Heart left ventricle (tissue), 16 donors: ENCODE measurements around the gene LELP1. TPM values are rescaled to one million over a fixed set of nuclear protein-coding genes. Genes with fewer than 3 reads are reported as not detected.
"Not testable (repeated sequence)": the region's sequence is repeated elsewhere in the genome, so short reads cannot be mapped to it uniquely, and the experiment has no call there.

Source experiments
- ATAC-seq, 4 donors: fragments of 200-7000 bp; cut with Tn5 transposase; one replicate each; pipeline ENCODE4 v1.9.1; 2020 to 2022; ENCODE audit warnings: moderate library complexity in 4 of 4, mild to moderate bottlenecking in 3 of 4, moderate number of reproducible peaks in 1 of 4
- DNase-seq, 5 donors: peaks; one replicate each; pipeline ENCODE4 v3.0.0-alpha.2; 2020
- H3K27ac ChIP-seq, 12 donors: fragments of 200-600 bp; sonication (generic) in 4 of 12; one replicate each; pipeline versions ENCODE4 v1.5.0 to v1.8.0; 2016 to 2022; ENCODE audit warnings: mild to moderate bottlenecking in 2 of 12
- H3K27me3 ChIP-seq, 9 donors: fragments of 200-600 bp; sonication (generic) in 2 of 9; one replicate each; pipeline versions ENCODE4 v1.5.1 to v1.8.0; 2016 to 2022; ENCODE audit warnings: mild to moderate bottlenecking in 3 of 9
- H3K36me3 ChIP-seq, 9 donors: fragments of 200-600 bp; sonication (generic) in 2 of 9; one replicate each; pipeline versions ENCODE4 v1.5.0 to v1.8.0; 2018 to 2022; ENCODE audit warnings: mild to moderate bottlenecking in 2 of 9
- H3K4me1 ChIP-seq, 12 donors: fragments of 200-600 bp; sonication (generic) in 4 of 12; one replicate each; pipeline versions ENCODE4 v1.5.0 to v1.8.0; 2016 to 2022; ENCODE audit warnings: mild to moderate bottlenecking in 3 of 12
- H3K4me3 ChIP-seq, 12 donors: fragments of 200-600 bp; sonication (generic) in 4 of 12; one replicate each; pipeline versions ENCODE4 v1.5.0 to v1.8.0; 2017 to 2022; ENCODE audit warnings: mild to moderate bottlenecking in 9 of 12, moderate library complexity in 4 of 12
- H3K9me3 ChIP-seq, 12 donors: fragments of 200-600 bp; sonication (generic) in 4 of 12; one replicate each; pipeline versions ENCODE4 v1.5.0 to v1.8.0; 2016 to 2022; ENCODE audit warnings: mild to moderate bottlenecking in 1 of 12
- CTCF ChIP-seq, 12 donors: fragments of 200-600 bp; sonication (generic) in 4 of 12; IDR thresholded peaks; one replicate each; pipeline versions ENCODE4 v1.5.0 to v1.8.0; 2018 to 2022; ENCODE audit warnings: antibody characterized with exemption in 12 of 12, mild to moderate bottlenecking in 5 of 12
- POLR2A ChIP-seq, 2 donors: fragments of 450-650 bp; IDR thresholded peaks; one replicate each; pipeline ENCODE4 v1.6.1; 2017; ENCODE audit warnings: antibody characterized with exemption in 2 of 2, mild to moderate bottlenecking in 2 of 2, moderate library complexity in 2 of 2
- WGBS, 4 donors: extraction: QIAGEN DNeasy Blood & Tissue Kit in 2 of 4; methylation state at CpG; one replicate each; pipeline versions ENCODE4 v1.1.5 to v1.1.7; 2013 to 2018; 5-methylcytosine and 5-hydroxymethylcytosine counted together
- intact Hi-C, 10 donors: fragments of 100-400 bp; cut with DNase I; formaldehyde crosslinking; loops; one replicate each; pipeline versions ENCODE4 v1.11.1 to v1.14.2; 2022
- polyA plus RNA-seq, 2 donors: library from polyadenylated mRNA; stranded (reverse); fragments of 200-250 nt; gene quantifications; one replicate each; pipeline ENCODE4 v1.2.3, GENCODE V29; 2013
- total RNA-seq, 9 donors: library from RNA; depleted of rRNA in 2 of 9; stranded (reverse); fragments of >200 nt in 2 of 9; fragmentation: NEBNext Ultra II Directional in 3 of 9; extraction: Animal tissue kit (Norgen Biotek cat#: 25700) in 3 of 9; gene quantifications; one replicate each; pipeline versions ENCODE4 v1.1.0 to v1.2.4, GENCODE V29; 2016 to 2023
- donor health status: ischemic (EF 13 %, LVEDD 7.1; RV severe dilation, severe dysfunction).
- donor health status: healthy with polysubstance abuse.
- donor health status: DM: no; HTN: yes; CAD: no.
- donor health status: DM: no; HTN: no; CAD: no.
- donor health status: ischemic (EF 25% LVEDD 6.9; RV normal size, moderate dysfunction).
- donor health status: ischemic (EF 25% LVEDD 5.7; RV mildly dilated, moderate dysfunction).
- donor health status: healthy.
- donor health status: DM: yes; HTN: yes; CAD: no.
- donor health status: ischemic (EF 35%, LVEDD 5.7; RV mildly dilated, moderate dysfunction).
- donor health status: nonischemic (EF 11% LVEDD 7.7; RV severe dilation, severe dysfunction).
- donor health status: DM: yes; HTN: yes; CAD: no.
- donor health status: PGD.
- donor health status: ischemic (EF 29% LVEDD 5.4; RV normal size, mild dysfunction).
- donor health status: nonischemic (EF 23%, LVEDD 6.1; RV moderate dilation, normal function).

The LELP1 gene
- total and polyA plus RNA-seq, 11 donors: not detected

DNA sequence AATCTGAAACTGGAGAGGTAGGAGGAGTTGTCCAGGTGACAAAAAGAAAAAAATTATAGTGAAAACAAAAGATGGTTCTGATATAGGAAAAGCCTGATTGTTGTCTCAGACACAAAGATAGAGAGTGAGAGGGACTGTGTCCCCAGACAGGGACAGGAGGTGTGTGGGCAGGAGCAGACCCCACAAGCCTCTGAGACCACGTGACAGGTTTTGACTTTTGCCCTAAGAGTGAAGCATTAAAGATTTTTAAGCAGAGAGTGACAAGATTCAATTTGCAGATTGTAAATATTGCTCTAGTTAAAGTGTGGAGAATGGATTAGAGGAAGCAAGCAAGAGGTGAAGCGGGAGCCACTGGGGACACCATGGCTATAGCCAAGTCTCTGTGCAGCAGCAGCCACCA is 24.6 kb downstream of the LELP1 start:
- H3K4me1 ChIP-seq: peaks cover 0 to 24% (median 0%) of the 10 kb centered on the region in 12 donors
- 66 to 74% (median 71%) methylated on average over 2 of the region's 2 CpGs for WGBS, 4 donors
- peaks cover 0 to 13% (median 6%) of the 10 kb centered on the region in 9 donors for H3K27me3 ChIP-seq
- no peak overlapping the region for H3K4me3 ChIP-seq
- no peak for ATAC-seq
- H3K36me3 ChIP-seq: no peaks in the 10 kb centered on the region
- intact Hi-C loops: loop anchor here in 3 of 10 donors (10.0 kb wide), 2 partner anchors 353 to 573 kb away; partner anchors contain the start of gene SMCP (in 1 of the 3)
- H3K27ac ChIP-seq: no peak overlapping the region
- H3K9me3 ChIP-seq: no peaks in the 10 kb centered on the region
- DNase-seq: no peak
- TF ChIP-seq POLR2A (IDR thresholded peaks at IDR 0.05) (no peak), CTCF (IDR thresholded peaks at IDR 0.05) (no peak)

DNA sequence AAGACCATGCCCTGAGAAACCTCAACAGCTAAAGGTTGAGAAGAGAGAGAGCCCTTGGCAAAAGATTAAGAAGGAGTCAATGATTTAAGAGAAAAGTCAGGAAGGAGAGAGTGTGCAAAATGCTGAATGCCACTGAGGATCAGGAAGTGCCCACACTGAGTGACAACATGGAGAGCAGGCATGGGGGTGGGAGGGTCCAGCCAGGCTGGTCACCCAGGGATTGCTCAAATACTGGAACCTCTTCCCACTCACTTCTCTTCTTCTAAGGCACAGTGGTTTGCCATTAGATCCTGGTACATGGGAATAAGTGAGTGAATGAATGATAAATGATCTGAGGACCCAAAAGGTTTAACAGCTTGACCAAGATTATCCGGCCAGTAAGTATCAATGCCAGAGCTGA is 25.3 kb downstream of the LELP1 start:
- TF ChIP-seq CTCF (IDR thresholded peaks at IDR 0.05) (no peak), POLR2A (IDR thresholded peaks at IDR 0.05) (no peak)
- H3K9me3 ChIP-seq: no peaks in the 10 kb centered on the region
- H3K4me1 ChIP-seq: peaks cover 0 to 25% (median 0%) of the 10 kb centered on the region in 12 donors
- peaks cover 0 to 13% (median 6%) of the 10 kb centered on the region in 9 donors for H3K27me3 ChIP-seq
- no peak overlapping the region for H3K27ac ChIP-seq
- no peaks in the 10 kb centered on the region for H3K36me3 ChIP-seq
- no peak overlapping the region for H3K4me3 ChIP-seq
- intact Hi-C loops: loop anchor here in 3 of 10 donors (10.0 kb wide), 2 partner anchors 354 to 574 kb away; partner anchors contain the start of gene SMCP (in 1 of the 3)
- DNase-seq (no peak), ATAC-seq (no peak)
- WGBS, 4 donors: 88 to 96% (median 92%) methylated on average over 1 of the region's 1 CpG

DNA sequence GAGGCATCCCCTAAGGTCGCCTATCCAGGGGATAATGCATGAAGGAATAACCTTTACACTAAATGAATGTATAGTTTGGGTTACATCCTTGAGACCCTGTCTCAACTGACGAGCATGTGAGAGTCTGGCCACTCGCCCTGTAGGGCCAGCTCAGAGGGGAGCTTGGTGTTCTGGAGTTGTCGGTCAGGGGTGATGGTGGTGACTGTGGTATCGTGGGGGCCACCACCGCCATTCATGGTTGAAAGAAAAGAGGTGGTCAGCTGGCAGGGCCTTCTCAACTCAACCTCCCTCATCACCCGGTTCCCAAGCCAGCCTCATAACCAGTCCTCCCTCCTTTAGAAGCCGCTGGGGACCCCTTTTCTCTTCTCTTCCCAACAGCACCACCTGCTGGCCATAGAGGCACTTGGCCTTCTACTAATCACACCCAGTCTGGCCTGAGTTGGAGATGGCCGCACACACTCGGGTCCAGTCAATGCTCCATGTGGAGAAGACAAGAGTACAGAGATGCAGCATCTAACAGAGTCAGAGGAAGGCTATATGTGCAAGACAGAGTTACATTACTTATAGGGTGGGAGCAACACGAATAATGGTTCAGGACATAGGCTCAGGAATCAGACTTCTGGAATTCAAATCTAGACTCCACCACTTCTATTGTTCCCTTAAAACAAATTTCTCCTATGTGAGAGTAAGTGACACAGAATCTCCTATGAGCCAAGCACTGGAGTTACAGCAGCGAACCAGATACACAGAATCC is 26.0 kb downstream of the LELP1 start:
- peak in 11 of 12 donors; percentile 9 to 51 (median 27) for TF ChIP-seq CTCF (IDR thresholded peaks at IDR 0.05)
- intact Hi-C loops: loop anchor here in 3 of 10 donors (10.0 kb wide), 2 partner anchors 354 to 574 kb away; partner anchors contain the start of gene SMCP (in 1 of the 3)
- peak in 1 of 4 donors; percentile 49 for ATAC-seq
- Histone ChIP-seq H3K27me3 (peaks cover 0 to 13% (median 6%) of the 10 kb centered on the region in 9 donors), H3K4me1 (peaks cover 0 to 30% (median 0%) of the 10 kb centered on the region in 12 donors)
- H3K36me3 ChIP-seq, H3K27ac ChIP-seq, H3K4me3 ChIP-seq, DNase-seq, H3K9me3 ChIP-seq: not testable (repeated sequence)
- 35 to 51% (median 46%) methylated on average over 11 to 12 of the region's 12 CpGs for whole genome bisulfite sequencing, 4 donors

DNA sequence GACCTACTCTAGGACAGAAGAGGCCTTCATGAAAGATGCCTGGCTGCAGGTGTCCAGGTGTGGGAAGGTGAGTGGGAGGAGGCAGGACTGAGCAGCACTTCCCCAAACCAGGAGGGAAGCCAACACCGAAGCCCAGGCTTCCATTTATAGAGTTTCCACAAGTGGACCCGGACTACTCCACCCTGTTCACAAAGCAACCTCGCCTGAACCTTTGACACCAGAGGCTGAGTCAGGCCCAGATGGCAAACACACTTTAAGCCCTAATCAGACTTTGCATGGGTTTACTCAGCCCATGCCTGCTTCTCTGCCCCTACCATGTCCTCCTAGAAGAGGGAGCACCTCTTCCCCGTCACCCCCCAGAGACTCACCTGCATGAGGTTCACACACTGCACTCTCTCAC is 28.1 kb downstream of the LELP1 start:
- TF ChIP-seq CTCF (IDR thresholded peaks at IDR 0.05): no peak
- TF ChIP-seq POLR2A (IDR thresholded peaks at IDR 0.05): no peak
- Histone ChIP-seq H3K27me3 (peaks cover 0 to 13% (median 0%) of the 10 kb centered on the region in 9 donors), H3K9me3 (no peaks in the 10 kb centered on the region), H3K4me1 (peaks cover 0 to 30% (median 0%) of the 10 kb centered on the region in 12 donors), H3K36me3 (no peaks in the 10 kb centered on the region), H3K27ac (no peak overlapping the region), H3K4me3 (no peak overlapping the region)
- intact Hi-C loops: no loop called here
- ATAC-seq (peak in 1 of 4 donors; percentile 43), DNase-seq (no peak)
- 73 to 80% (median 79%) methylated on average over 2 to 4 of the region's 4 CpGs for WGBS, 4 donors
